HTR-8/SVneo (cell line): ENCODE results near the gene CYTH1.

Source experiments
- DNase-seq: peaks from one replicate; pipeline ENCODE4 v3.0.0; 2011; ENCODE audit warnings: low spot score, mixed read lengths; ENCODE audit not compliant: insufficient read length
- FAIRE-seq: peaks from 2 replicates; lab custom pipeline; 2011; peaks lifted over from hg19 to GRCh38; lab: Jason Lieb, UNC

Gene CYTH1

GRCh38 chr17:78697554-78698343, 84.3 kb downstream of the CYTH1 start:
- DNase-seq (no peak), FAIRE-seq (no peak)

- FAIRE-seq = no peak
- no peak for DNase-seq
Measured at GRCh38 chr17:78697122-78697521, 85.0 kb downstream of the CYTH1 start.

- no peak for DNase-seq
- FAIRE-seq = peak; percentile 62
Measured at GRCh38 chr17:78696016-78696982, 85.8 kb downstream of the CYTH1 start.

GRCh38 chr17:78694805-78695531, 87.1 kb downstream of the CYTH1 start:
- DNase-seq (no peak), FAIRE-seq (no peak)

GRCh38 chr17:78693346-78694083, 88.6 kb downstream of the CYTH1 start:
- FAIRE-seq = no peak
- no peak for DNase-seq

- FAIRE-seq = no peak
- DNase-seq = no peak
Measured at GRCh38 chr17:78692460-78693010, 89.5 kb downstream of the CYTH1 start.

GRCh38 chr17:78689029-78689428, 93.0 kb downstream of the CYTH1 start:
- FAIRE-seq (no peak), DNase-seq (no peak)

- DNase-seq (no peak), FAIRE-seq (peak; percentile 16)
Measured at GRCh38 chr17:78687944-78688343, 94.1 kb downstream of the CYTH1 start.

GRCh38 chr17:78687125-78687524, 94.9 kb downstream of the CYTH1 start:
- FAIRE-seq (no peak), DNase-seq (no peak)

GRCh38 chr17:78684026-78684425, 98.0 kb downstream of the CYTH1 start:
- FAIRE-seq (no peak), DNase-seq (no peak)

GRCh38 chr17:78683408-78683961, 98.6 kb downstream of the CYTH1 start:
- DNase-seq = no peak
- FAIRE-seq = no peak

GRCh38 chr17:78682363-78682762, 99.7 kb downstream of the CYTH1 start:
- FAIRE-seq (peak; percentile 49), DNase-seq (no peak)

- FAIRE-seq = peak; percentile 63
- no peak for DNase-seq
Measured at GRCh38 chr17:78680436-78680835, 101.6 kb downstream of the CYTH1 start.

GRCh38 chr17:78679495-78680395, 102.3 kb downstream of the CYTH1 start:
- FAIRE-seq = no peak

GRCh38 chr17:78678711-78679110, 103.4 kb downstream of the CYTH1 start:
- no peak for DNase-seq
- FAIRE-seq = no peak

More at GRCh38 chr17:78679495-78680395, 102.3 kb downstream of the CYTH1 start:
- no peak for DNase-seq

- no peak for DNase-seq
- FAIRE-seq = no peak
Measured at GRCh38 chr17:78678222-78678557, 103.9 kb downstream of the CYTH1 start.

- FAIRE-seq (no peak), DNase-seq (no peak)
Measured at GRCh38 chr17:78677303-78678221, 104.5 kb downstream of the CYTH1 start.
